ENCODE data around the gene PIGU.
"Not testable (repeated sequence)": the region's sequence is repeated elsewhere in the genome, so short reads cannot be mapped to it uniquely, and the experiment has no call there.

Gene PIGU

GRCh38 chr20:34676642-34677373, at the start of gene PIGU:
Gene PIGU (minus strand): TSS chr20:34677092. CDS start chr20:34677085, 7 bp downstream.
- peaks cover 14% of the 10 kb centered on the region; the same call in 1 of the 2 replicates for H3F3A ChIP-seq (ENCODE audit: insufficient read depth)
- H3K27me3 ChIP-seq (ENCODE audit: low read length) = no peaks in the 10 kb centered on the region
- H3K27ac ChIP-seq (ENCODE audit: low read depth, low read length) = peak within 1 kb of the TSS; percentile 62
- peak within 1 kb of the TSS; percentile 47 for H2AFZ ChIP-seq (ENCODE audit: low read depth, low read length, severe bottlenecking)
- H3K4me2 ChIP-seq (ENCODE audit: low read depth, low read length, poor library complexity, severe bottlenecking) = peak within 1 kb of the TSS; percentile 96
- no peaks in the 10 kb centered on the region for H4K20me1 ChIP-seq (ENCODE audit: low read depth, low read length)
- no peaks in the 10 kb centered on the region for H3K9me2 ChIP-seq (replicated peaks; ENCODE audit: insufficient read depth, low read length)
- no peaks in the 10 kb centered on the region for H3K36me3 ChIP-seq (ENCODE audit: low read length)
- H3K9me3 ChIP-seq (ENCODE audit: insufficient read depth, low read length) = no peaks in the 10 kb centered on the region
- peak within 1 kb of the TSS; percentile 73 for H3K4me3 ChIP-seq (ENCODE audit: insufficient read depth, low read length, poor library complexity, severe bottlenecking)
- peak within 1 kb of the TSS; percentile 68 for H3K9ac ChIP-seq (ENCODE audit: low read length)
- no peak for TF ChIP-seq EZH2phosphoT487 (conservative IDR thresholded peaks at IDR 0.05; ENCODE audit: low read length)
- H3K79me2 ChIP-seq (ENCODE audit: insufficient read depth, low read length) = peaks cover 25% of the 10 kb centered on the region; the same call in 1 of the 2 replicates

DNA sequence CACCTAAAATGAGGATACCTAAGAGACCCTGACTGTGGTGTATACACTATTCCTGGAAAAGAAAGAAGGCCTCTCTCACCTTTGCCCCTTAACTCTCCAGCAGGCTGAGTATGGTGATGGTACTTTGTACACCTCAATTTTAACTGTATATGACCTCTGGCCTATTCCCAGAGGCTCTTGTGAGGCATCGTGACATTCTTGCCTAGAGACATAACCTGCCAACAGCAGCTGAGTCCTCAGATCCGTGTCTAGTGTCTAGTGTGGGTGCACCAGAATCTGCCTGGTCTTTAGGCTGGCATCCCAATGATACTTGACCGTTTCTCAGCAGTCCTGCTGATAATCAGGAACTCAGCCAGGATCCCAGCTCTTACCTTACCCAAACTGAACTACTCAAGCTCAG, 47.3 kb upstream of the PIGU start:
- H3K27me3 ChIP-seq (ENCODE audit: low read length) = no peaks in the 10 kb centered on the region
- no peaks in the 10 kb centered on the region for H4K20me1 ChIP-seq (ENCODE audit: low read depth, low read length)
- no peaks in the 10 kb centered on the region for H3F3A ChIP-seq (ENCODE audit: insufficient read depth)
- H3K27ac ChIP-seq (ENCODE audit: low read depth, low read length) = no peak overlapping the region
- H3K9me2 ChIP-seq (replicated peaks; ENCODE audit: insufficient read depth, low read length) = no peaks in the 10 kb centered on the region
- H3K36me3 ChIP-seq (ENCODE audit: low read length) = no peaks in the 10 kb centered on the region
- H3K9me3 ChIP-seq (ENCODE audit: insufficient read depth, low read length) = no peaks in the 10 kb centered on the region
- no peak for TF ChIP-seq EZH2phosphoT487 (conservative IDR thresholded peaks at IDR 0.05; ENCODE audit: low read length)
- TF ChIP-seq, protein P1, sequence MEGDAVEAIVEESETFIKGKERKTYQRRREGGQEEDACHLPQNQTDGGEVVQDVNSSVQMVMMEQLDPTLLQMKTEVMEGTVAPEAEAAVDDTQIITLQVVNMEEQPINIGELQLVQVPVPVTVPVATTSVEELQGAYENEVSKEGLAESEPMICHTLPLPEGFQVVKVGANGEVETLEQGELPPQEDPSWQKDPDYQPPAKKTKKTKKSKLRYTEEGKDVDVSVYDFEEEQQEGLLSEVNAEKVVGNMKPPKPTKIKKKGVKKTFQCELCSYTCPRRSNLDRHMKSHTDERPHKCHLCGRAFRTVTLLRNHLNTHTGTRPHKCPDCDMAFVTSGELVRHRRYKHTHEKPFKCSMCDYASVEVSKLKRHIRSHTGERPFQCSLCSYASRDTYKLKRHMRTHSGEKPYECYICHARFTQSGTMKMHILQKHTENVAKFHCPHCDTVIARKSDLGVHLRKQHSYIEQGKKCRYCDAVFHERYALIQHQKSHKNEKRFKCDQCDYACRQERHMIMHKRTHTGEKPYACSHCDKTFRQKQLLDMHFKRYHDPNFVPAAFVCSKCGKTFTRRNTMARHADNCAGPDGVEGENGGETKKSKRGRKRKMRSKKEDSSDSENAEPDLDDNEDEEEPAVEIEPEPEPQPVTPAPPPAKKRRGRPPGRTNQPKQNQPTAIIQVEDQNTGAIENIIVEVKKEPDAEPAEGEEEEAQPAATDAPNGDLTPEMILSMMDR (IDR thresholded peaks at IDR 0.05; ENCODE audit: insufficient read depth, low read length, poor library complexity, severe bottlenecking) = no peak
- H2AFZ ChIP-seq (ENCODE audit: low read depth, low read length, severe bottlenecking) = no peak overlapping the region
- no peaks in the 10 kb centered on the region for H3K79me2 ChIP-seq (ENCODE audit: insufficient read depth, low read length)
- H3K4me2 ChIP-seq (ENCODE audit: low read depth, low read length, poor library complexity, severe bottlenecking) = no peak overlapping the region
- H3K9ac ChIP-seq (ENCODE audit: low read length) = no peak overlapping the region
- H3K4me3 ChIP-seq (ENCODE audit: insufficient read depth, low read length, poor library complexity, severe bottlenecking) = no peak overlapping the region

DNA sequence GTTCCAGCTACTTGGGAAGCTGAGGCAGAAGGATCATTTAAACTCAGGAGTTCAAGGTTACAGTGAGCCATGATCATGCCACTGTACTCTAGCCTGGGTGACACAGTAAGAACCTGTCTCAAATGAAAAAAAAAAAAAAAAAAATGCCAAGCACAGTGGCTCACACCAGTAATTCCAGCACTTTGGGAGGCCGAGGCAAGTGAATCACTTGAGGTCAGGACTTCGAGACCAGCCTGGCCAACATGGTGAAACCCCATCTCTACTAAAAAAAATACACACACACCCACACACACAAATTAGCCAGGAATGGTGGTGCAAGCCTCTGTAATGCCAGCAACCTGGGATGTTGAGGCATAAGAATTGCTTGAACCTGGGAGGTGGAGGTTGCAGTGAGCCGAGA, 45.7 kb upstream of the PIGU start:
- not testable (repeated sequence) for H4K20me1 ChIP-seq (ENCODE audit: low read depth, low read length); H3K79me2 ChIP-seq (ENCODE audit: insufficient read depth, low read length); H3K27ac ChIP-seq (ENCODE audit: low read depth, low read length); H3K4me2 ChIP-seq (ENCODE audit: low read depth, low read length, poor library complexity, severe bottlenecking); H3K27me3 ChIP-seq (ENCODE audit: low read length); H2AFZ ChIP-seq (ENCODE audit: low read depth, low read length, severe bottlenecking); H3K9me3 ChIP-seq (ENCODE audit: insufficient read depth, low read length); H3F3A ChIP-seq (ENCODE audit: insufficient read depth); H3K4me3 ChIP-seq (ENCODE audit: insufficient read depth, low read length, poor library complexity, severe bottlenecking); H3K36me3 ChIP-seq (ENCODE audit: low read length); H3K9me2 ChIP-seq (replicated peaks; ENCODE audit: insufficient read depth, low read length); H3K9ac ChIP-seq (ENCODE audit: low read length)

DNA sequence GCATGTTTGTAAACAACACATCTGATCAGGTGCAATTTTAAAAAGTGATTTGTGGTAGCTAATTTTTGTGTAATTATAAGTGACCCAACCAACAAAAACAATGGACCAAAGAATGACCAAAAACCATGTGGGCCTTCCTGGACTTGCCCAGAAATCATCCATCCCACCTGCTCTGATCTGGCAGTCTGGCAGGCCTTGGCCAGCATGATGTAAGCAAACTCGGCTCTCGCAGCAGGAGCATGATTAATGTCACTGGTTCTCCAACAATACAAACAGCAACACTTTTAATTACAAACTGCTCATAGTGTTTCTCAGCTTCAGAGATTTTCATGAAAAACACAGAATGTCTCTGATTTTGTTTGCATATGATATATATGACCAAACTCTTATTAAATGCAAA, 43.4 kb upstream of the PIGU start:
- Histone ChIP-seq H3K27me3 (ENCODE audit: low read length) (no peaks in the 10 kb centered on the region), H3K9me2 (replicated peaks; ENCODE audit: insufficient read depth, low read length) (no peaks in the 10 kb centered on the region), H3F3A (ENCODE audit: insufficient read depth) (no peaks in the 10 kb centered on the region), H2AFZ (ENCODE audit: low read depth, low read length, severe bottlenecking) (no peak overlapping the region), H3K36me3 (ENCODE audit: low read length) (no peaks in the 10 kb centered on the region; the same call in 1 of the 2 replicates), H3K27ac (ENCODE audit: low read depth, low read length) (no peak overlapping the region), H4K20me1 (ENCODE audit: low read depth, low read length) (no peaks in the 10 kb centered on the region), H3K4me2 (ENCODE audit: low read depth, low read length, poor library complexity, severe bottlenecking) (no peak overlapping the region), H3K4me3 (ENCODE audit: insufficient read depth, low read length, poor library complexity, severe bottlenecking) (no peak overlapping the region), H3K79me2 (ENCODE audit: insufficient read depth, low read length) (no peaks in the 10 kb centered on the region), H3K9ac (ENCODE audit: low read length) (no peak overlapping the region), H3K9me3 (ENCODE audit: insufficient read depth, low read length) (no peaks in the 10 kb centered on the region)
- TF ChIP-seq EZH2phosphoT487 (conservative IDR thresholded peaks at IDR 0.05; ENCODE audit: low read length) = no peak
- TF ChIP-seq, protein P1 (IDR thresholded peaks at IDR 0.05; ENCODE audit: insufficient read depth, low read length, poor library complexity, severe bottlenecking) = no peak

DNA sequence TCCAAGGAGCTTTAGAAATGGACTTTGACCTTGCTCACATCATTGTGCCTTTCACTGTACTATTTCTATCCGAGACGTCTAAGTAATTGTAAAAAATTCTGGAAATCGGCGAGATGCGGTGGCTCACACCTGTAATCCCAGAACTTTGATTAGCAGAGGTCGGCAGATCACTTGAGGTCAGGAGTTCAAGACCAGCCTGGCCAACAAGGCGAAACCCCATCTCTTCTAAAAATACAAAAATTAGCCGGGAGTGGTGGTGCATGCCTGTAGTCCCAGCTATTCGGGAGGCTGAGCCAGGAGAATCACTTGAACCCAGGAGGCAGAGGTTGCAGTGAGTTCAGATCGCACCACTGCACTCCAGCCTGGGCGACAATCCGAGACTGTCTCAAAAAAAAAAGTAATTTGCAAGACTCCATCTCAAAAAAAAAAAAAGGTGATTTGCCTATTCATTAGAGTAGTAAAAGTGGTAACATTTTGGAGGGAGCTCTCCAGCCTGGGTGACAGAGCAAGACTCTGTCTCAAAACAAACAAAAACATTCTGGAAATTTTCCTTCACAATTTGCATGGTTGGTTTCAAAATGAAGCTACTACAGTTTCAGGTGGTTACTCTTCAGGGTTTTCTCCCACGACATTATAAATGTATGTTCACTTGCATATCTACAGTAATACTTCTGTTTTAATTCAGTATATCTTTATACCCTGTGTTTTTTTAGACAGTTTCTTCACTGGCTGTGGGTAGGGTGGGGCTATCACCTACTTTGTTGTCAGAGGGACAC, 42.5 kb upstream of the PIGU start:
- not testable (repeated sequence) for H3K4me3 ChIP-seq (ENCODE audit: insufficient read depth, low read length, poor library complexity, severe bottlenecking); H3K9me3 ChIP-seq (ENCODE audit: insufficient read depth, low read length); H4K20me1 ChIP-seq (ENCODE audit: low read depth, low read length); H3K4me2 ChIP-seq (ENCODE audit: low read depth, low read length, poor library complexity, severe bottlenecking); H3K79me2 ChIP-seq (ENCODE audit: insufficient read depth, low read length); H3K27me3 ChIP-seq (ENCODE audit: low read length); H3F3A ChIP-seq (ENCODE audit: insufficient read depth); H2AFZ ChIP-seq (ENCODE audit: low read depth, low read length, severe bottlenecking); H3K27ac ChIP-seq (ENCODE audit: low read depth, low read length); H3K9me2 ChIP-seq (replicated peaks; ENCODE audit: insufficient read depth, low read length); H3K9ac ChIP-seq (ENCODE audit: low read length); H3K36me3 ChIP-seq (ENCODE audit: low read length)
